Retinal pigment epithelial cell (primary cell): ENCODE results near the gene SLC35G2.

Source experiments
- DNase-seq: peaks from one replicate; pipeline ENCODE4 v3.0.0-alpha.2; 2010; ENCODE audit warnings: low read depth
- H3K4me3 ChIP-seq: 2 replicates; pipeline ENCODE4 v1.5.1; 2011; ENCODE audit warnings: mild to moderate bottlenecking, low read length, control low read depth, moderate library complexity
- TF ChIP-seq, protein P1 (sequence below): conservative IDR thresholded peaks from 2 replicates; pipeline ENCODE4 v1.5.1; 2011; ENCODE audit warnings: low read depth, low read length, control low read depth, inconsistent platforms

The SLC35G2 gene

DNA sequence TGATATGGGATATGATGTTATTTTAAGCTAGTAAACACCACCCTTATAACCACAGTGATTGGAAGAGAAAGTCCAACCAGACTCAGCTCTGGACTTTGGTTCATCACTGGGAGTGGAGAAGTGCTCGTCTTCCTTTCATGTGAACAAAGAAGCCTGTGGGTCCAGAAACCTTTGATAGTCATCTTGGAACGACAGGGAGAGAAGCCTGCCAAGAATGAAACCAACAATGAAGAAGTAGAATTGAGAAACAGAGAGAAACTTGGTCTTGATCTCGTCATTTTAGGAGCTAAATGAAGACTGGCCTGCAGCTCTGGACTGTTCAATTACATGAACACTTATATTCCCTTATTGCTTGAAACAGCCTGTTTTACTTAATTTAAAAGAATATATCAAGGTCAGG lies 13.1 kb upstream of the SLC35G2 start:
- TF ChIP-seq, protein P1, sequence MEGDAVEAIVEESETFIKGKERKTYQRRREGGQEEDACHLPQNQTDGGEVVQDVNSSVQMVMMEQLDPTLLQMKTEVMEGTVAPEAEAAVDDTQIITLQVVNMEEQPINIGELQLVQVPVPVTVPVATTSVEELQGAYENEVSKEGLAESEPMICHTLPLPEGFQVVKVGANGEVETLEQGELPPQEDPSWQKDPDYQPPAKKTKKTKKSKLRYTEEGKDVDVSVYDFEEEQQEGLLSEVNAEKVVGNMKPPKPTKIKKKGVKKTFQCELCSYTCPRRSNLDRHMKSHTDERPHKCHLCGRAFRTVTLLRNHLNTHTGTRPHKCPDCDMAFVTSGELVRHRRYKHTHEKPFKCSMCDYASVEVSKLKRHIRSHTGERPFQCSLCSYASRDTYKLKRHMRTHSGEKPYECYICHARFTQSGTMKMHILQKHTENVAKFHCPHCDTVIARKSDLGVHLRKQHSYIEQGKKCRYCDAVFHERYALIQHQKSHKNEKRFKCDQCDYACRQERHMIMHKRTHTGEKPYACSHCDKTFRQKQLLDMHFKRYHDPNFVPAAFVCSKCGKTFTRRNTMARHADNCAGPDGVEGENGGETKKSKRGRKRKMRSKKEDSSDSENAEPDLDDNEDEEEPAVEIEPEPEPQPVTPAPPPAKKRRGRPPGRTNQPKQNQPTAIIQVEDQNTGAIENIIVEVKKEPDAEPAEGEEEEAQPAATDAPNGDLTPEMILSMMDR: no peak
- no peak overlapping the region for H3K4me3 ChIP-seq
- no peak for DNase-seq

DNA sequence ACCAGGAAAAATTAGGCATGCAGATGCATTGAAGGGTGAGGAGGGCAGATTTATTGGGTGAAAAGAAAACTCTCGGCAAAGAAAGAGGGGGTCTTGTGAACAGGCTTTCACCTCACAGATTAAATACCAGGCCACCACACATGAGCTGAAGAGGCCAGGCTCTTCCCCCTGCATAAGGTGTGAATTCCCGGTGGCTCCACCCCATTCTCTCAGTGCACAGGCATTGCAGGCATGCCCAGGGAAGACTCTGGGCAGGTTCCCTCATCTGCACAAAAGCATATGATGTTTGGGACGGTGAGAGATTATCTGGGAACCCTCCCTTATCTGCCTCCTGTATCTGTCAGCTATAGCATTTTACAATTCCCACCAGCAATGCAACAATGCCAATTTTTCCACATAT lies 7.2 kb upstream of the SLC35G2 start:
- TF ChIP-seq, protein P1: no peak

DNA sequence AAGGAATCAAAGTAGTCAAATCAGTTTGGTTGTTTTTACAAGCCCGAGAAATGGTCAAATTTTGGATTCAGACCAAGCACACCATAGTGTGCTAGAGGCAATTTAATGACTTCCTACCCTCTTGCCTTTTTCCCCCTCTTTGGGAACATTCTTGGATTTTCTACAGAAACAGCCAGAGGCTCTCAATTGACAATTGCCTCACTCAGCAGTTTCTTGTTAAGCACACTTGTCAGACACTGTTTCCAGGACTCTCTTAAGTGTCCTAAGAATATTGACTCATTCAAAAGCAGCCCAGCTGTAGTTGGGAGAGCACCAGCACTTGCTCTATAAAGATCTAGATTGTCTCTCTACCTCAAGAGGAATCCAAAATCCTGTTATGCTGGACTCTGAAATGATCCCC lies 1.5 kb upstream of the SLC35G2 start:
- no peak overlapping the region for H3K4me3 ChIP-seq
- no peak for DNase-seq
- TF ChIP-seq, protein P1: no peak

More for the DNA sequence above, 7.2 kb upstream of the SLC35G2 start:
- DNase-seq: no peak
- H3K4me3 ChIP-seq: no peak overlapping the region

DNA sequence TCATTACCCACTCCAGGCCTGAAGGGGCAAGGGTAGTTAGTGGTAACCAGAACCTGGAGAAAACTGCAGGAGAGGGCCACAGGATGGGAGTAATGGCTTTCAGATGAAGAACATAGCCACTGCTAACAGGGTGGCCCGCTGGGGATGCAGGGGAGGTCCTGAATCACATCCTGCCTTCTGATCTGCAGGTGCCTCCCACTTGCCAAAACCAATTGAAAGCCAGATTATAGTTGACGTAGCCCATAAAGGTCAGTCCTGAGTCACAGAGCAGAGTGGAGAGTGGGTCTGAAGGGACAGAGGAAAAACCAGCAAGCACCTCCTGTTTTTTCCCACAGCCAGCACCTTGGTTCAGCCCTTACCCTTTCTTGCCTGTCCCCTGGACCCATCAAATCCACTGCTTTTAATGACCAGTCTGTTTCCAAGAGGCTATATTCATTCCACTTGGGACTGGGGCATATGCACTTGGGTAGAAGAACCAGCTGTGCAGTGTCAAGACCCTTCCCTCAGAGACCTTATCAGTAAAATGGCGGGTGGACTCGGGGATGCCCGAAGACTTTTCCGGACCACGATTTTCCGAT lies 646 bp upstream of the SLC35G2 start:
- TF ChIP-seq, protein P1: peak; percentile 3
- H3K4me3 ChIP-seq: peak overlapping the region; percentile 86
- DNase-seq: peak; percentile 62

DNA sequence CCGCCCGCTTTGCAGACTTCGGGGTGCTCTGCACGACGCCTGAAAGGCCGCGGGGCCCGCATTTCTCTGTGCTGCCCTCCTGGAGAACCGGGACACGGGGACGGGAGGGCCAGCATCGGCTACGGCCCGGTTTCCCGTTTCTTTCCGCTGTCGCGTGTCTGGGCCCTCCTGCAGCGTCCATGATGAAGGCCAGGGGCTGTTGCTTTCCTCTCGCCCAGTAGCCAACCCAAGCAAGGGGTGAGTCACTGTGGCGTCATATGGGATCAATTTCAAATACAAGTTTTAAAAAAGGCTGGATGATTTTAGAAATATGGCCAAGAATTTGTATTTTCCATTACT lies 435 bp downstream of the SLC35G2 start:
- peak overlapping the region; percentile 86 for H3K4me3 ChIP-seq
- TF ChIP-seq, protein P1: no peak
- DNase-seq: no peak

DNA sequence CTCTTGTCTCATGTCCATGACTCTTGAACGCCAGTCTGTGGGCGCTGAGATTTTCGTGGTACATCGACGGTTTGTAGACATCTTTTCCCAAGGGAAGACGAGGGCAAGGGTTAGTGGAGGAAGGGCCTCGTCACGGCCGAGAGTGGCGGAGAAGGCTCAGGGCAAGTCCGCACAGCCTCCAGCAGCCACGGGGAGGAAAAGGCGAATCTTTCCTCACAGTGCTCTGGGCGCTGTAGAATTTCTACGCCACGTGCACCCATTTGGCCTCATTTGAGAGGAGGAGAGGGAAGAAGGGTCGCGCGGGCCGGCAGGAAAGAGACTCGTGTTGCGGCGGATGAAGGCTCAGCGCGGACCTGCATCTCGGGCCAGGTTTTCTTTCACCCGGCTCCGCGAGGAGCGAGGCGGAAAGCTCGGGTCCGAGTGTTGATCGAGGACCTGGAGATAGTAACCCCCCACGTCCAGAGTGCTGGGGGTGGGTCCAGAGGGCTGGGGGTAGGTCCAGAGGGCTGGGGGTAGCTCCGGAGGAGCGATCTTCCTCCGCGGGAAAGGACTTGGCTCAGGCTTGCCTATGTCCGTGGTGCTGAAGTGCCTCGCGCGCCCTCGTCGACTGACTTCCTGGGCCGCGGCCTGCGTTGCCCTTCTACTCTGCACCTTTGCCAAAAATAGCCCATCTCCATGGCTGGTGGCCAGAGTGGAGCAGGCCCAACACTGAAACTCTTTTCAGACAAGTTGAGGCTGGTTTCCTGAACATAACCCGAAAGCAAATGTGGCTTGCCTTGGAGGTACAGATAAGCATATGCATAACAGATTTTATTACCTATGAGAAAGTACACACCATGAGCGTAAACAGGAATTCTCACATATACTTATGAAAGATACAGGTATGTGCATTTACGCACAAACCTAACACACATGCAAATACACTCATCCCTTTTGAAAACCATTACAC lies 1.1 kb downstream of the SLC35G2 start:
- DNase-seq: no peak
- H3K4me3 ChIP-seq: peak overlapping the region; percentile 86
- TF ChIP-seq, protein P1: no peak

DNA sequence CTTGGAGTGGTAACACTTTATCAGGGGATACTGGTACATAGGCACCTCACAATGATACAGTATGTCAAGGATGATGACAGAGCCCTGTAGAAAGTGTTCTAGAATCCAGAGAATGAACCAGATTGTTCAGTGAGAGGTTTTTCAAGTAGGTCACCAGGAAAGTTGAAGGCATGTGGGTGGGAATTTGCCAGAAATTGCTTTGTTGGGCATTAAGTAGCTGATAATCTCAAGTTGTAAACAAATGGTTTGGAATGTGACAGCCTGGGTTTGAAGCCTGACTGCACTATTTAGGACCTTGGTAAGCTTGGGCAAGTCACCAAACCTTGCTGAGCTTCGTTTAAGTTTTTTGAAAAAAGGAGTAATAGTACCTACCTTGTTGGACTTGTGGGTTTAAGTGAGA lies 12.5 kb downstream of the SLC35G2 start:
- no peak for DNase-seq
- H3K4me3 ChIP-seq: no peak overlapping the region
- TF ChIP-seq, protein P1: no peak
